Thoracic aorta (tissue), 2 donors: ENCODE measurements around the gene PSMA1. TPM values are rescaled to one million over a fixed set of nuclear protein-coding genes. Genes with fewer than 3 reads are reported as not detected.

Experiments used
- ATAC-seq: fragments of 150-250 bp; one replicate; pipeline ENCODE4 v1.8.0; 2017; ENCODE audit warnings: low read depth; ENCODE audit not compliant: insufficient number of reproducible peaks, low FRiP score
- DNase-seq: peaks from one replicate; pipeline ENCODE4 v3.0.0-alpha.2; 2020; ENCODE audit warnings: low spot score
- H3K27ac ChIP-seq, 2 donors: fragments of 200-600 bp; sonication (generic); 1 replicate in 1 of 2; 2 replicates in 1 of 2; pipeline ENCODE4 v1.5.1; 2016; ENCODE audit warnings: mild to moderate bottlenecking in 2 of 2, moderate library complexity in 2 of 2
- H3K27me3 ChIP-seq: fragments of 200-600 bp; sonication (generic); replicated peaks from 2 replicates; pipeline ENCODE4 v1.6.0; 2016; ENCODE audit warnings: mild to moderate bottlenecking; ENCODE audit not compliant: insufficient read depth
- H3K36me3 ChIP-seq: fragments of 200-600 bp; sonication (generic); one replicate; pipeline ENCODE4 v1.5.1; 2016
- H3K4me1 ChIP-seq, 2 donors: fragments of 200-600 bp; sonication (generic); 1 replicate in 1 of 2; 2 replicates in 1 of 2; pipeline versions ENCODE4 v1.5.1 to v1.6.0; 2016; ENCODE audit warnings: low read depth in 2 of 2, mild to moderate bottlenecking in 1 of 2; ENCODE audit not compliant: control insufficient read depth in 1 of 2
- H3K4me3 ChIP-seq: fragments of 200-600 bp; sonication (generic); 2 replicates; pipeline ENCODE4 v1.5.1; 2016; ENCODE audit warnings: mild to moderate bottlenecking
- H3K9me3 ChIP-seq: fragments of 200-600 bp; sonication (generic); 2 replicates; pipeline ENCODE4 v1.5.1; 2016
- total RNA-seq, 2 donors: library from RNA; depleted of rRNA; stranded (reverse); fragments of >200 nt; gene quantifications; one replicate each; pipeline versions ENCODE4 v1.1.0 to v1.2.3, GENCODE V29; 2016
- TF ChIP-seq, protein P1 (sequence below): fragments of 200-600 bp; sonication (generic); IDR thresholded peaks from one replicate; pipeline ENCODE4 v1.5.1; 2019; ENCODE audit warnings: antibody characterized with exemption

The PSMA1 gene
- total RNA-seq, 2 donors from 2014 or later, result 89.1 to 97.8 TPM

DNA sequence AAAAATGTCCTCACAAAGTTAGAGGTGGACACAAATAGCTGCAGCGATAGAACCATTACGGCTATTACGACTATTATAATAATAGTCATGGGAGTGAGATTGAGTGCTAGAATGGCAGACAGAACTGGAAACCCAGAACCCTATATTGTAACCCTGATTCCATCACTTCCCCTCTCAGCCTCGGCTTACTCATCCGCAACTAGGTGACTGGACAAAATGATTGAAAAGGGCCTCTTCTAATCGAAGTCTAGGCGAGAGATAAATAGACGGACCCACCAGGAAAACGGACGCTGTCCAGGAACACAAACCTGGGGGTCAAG is 629 bp downstream of the PSMA1 start:
- no peak for DNase-seq
- Histone ChIP-seq H3K9me3 (no peaks in the 10 kb centered on the region), H3K36me3 (peaks cover 8% of the 10 kb centered on the region), H3K4me3 (peak overlapping the region; percentile 85), H3K4me1 (peaks cover 10 to 20% of the 10 kb centered on the region in 2 donors), H3K27me3 (no peaks in the 10 kb centered on the region), H3K27ac (peak overlapping the region; percentile 77 to 85)
- no peak for ATAC-seq
- TF ChIP-seq, protein P1, sequence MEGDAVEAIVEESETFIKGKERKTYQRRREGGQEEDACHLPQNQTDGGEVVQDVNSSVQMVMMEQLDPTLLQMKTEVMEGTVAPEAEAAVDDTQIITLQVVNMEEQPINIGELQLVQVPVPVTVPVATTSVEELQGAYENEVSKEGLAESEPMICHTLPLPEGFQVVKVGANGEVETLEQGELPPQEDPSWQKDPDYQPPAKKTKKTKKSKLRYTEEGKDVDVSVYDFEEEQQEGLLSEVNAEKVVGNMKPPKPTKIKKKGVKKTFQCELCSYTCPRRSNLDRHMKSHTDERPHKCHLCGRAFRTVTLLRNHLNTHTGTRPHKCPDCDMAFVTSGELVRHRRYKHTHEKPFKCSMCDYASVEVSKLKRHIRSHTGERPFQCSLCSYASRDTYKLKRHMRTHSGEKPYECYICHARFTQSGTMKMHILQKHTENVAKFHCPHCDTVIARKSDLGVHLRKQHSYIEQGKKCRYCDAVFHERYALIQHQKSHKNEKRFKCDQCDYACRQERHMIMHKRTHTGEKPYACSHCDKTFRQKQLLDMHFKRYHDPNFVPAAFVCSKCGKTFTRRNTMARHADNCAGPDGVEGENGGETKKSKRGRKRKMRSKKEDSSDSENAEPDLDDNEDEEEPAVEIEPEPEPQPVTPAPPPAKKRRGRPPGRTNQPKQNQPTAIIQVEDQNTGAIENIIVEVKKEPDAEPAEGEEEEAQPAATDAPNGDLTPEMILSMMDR, result no peak

DNA sequence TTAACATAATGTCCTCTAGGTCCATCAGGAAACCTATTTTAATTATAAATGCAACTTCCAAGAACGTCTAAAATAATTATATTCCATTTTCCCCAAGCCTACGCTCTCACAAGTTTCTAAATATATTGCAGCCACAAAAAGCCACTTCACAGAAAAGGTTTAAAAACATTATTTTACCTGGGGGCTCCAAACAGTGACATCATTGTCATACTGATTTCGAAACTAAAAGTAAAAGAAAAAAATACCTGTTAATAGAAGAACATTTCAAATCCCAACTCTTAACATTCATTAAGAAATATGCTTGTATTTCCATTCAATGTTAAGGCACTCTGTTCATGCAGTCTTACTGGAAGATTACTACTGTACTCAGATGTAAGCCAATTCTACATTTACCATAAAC is 1.4 kb downstream of the PSMA1 start:
- peaks cover 10 to 20% of the 10 kb centered on the region in 2 donors for H3K4me1 ChIP-seq
- no peaks in the 10 kb centered on the region for H3K27me3 ChIP-seq
- peaks cover 12% of the 10 kb centered on the region for H3K36me3 ChIP-seq
- no peaks in the 10 kb centered on the region for H3K9me3 ChIP-seq
- no peak for ATAC-seq
- DNase-seq, result no peak
- H3K4me3 ChIP-seq, result peak overlapping the region; percentile 85
- no peak overlapping the region for H3K27ac ChIP-seq
- TF ChIP-seq, protein P1, result no peak

DNA sequence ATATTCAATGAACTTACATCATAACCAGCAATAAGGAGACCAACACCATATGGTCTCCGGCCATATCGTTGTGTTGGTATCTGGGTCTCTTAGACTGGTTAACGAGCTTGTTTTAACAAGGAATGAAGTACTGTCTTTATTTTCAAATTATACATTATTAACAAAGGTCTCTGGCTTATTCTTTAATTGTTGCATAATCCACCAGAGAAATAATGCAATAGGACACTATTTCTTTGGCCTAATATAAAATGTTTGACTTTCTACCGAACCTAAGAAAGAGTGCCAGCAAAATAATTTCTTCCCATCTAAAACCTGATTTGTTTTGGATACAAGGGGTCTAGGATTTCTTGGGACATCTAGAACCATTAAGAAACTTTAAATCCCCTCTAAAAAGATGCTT is 6.4 kb downstream of the PSMA1 start:
- no peaks in the 10 kb centered on the region for H3K9me3 ChIP-seq
- no peak overlapping the region for H3K27ac ChIP-seq
- H3K4me1 ChIP-seq, result peaks cover 6 to 9% of the 10 kb centered on the region in 2 donors
- no peaks in the 10 kb centered on the region for H3K27me3 ChIP-seq
- H3K36me3 ChIP-seq, result peaks cover 33% of the 10 kb centered on the region
- no peak for DNase-seq
- TF ChIP-seq, protein P1, result no peak
- no peak for ATAC-seq
- no peak overlapping the region for H3K4me3 ChIP-seq

DNA sequence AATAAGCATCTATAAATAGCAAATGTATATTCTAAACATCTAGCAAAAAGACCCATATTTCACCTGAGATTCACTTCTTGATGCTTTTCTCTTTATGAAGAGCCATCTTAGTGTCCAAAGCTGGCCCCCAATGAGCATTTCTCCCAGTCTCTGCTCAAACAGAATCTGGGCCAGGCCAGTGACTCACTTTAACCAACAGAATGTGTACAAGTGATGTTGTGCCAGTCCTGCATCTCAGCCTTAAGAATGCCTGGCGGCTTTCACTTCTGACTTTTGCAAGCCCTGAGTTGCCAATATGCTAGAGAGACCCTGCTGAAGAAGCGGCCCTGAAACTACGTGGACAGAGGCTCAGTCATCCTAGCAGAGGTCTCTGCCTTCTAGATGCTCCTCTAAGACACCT is 13.7 kb downstream of the PSMA1 start:
- TF ChIP-seq, protein P1, result no peak
- H3K4me1 ChIP-seq, result no peaks in the 10 kb centered on the region
- ATAC-seq (no peak), DNase-seq (no peak)
- no peaks in the 10 kb centered on the region for H3K27me3 ChIP-seq
- peak overlapping the region in 1 of 2 donors; percentile 34 for H3K27ac ChIP-seq
- H3K9me3 ChIP-seq, result no peaks in the 10 kb centered on the region
- peaks cover 31% of the 10 kb centered on the region for H3K36me3 ChIP-seq
- no peak overlapping the region for H3K4me3 ChIP-seq

DNA sequence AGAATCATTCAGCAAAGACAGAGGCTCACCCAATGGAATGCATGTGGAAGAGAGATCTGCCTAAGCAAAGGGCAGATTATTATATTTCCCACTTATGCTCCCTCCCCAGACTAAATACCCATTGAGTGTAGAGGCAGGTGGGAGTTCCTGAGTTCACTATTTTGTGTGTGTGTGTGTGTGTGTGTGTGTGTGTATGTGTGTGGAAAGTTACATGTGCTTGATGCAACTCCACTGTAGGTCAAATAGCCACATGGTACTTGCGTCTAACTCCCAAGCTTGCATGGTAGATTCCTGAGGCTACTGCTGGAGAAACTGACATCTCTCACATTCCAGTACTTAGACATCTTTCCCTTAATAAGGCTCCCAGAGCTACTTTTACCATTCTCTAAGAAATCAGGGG is 17.2 kb downstream of the PSMA1 start:
- DNase-seq, result no peak
- Histone ChIP-seq H3K4me3 (no peak overlapping the region), H3K36me3 (peaks cover 28% of the 10 kb centered on the region), H3K4me1 (peaks cover 12 to 15% of the 10 kb centered on the region in 2 donors), H3K27ac (no peak overlapping the region), H3K27me3 (no peaks in the 10 kb centered on the region), H3K9me3 (no peaks in the 10 kb centered on the region)
- TF ChIP-seq, protein P1, result no peak
- ATAC-seq, result no peak
